ENCODE measurements around the gene CFI. TPM values are rescaled to one million over a fixed set of nuclear protein-coding genes. Genes with fewer than 3 reads are reported as not detected.

Gene CFI
- polyA plus RNA-seq, 3 donors, result not detected

GRCh38 chr4:109739547-109739946, 62.3 kb downstream of the CFI start:
- no peak for DNase-seq
- no peaks in the 10 kb centered on the region for H3K4me1 Mint-ChIP-seq
- intact Hi-C loops (cut with micrococcal nuclease), result no loop called here

GRCh38 chr4:109738104-109738872, 63.5 kb downstream of the CFI start:
- no peak overlapping the region for H3K4me2 ChIP-seq (replicated peaks; ENCODE audit: extremely low read depth, low read length, poor library complexity, severe bottlenecking)
- H3K4me3 Mint-ChIP-seq, result no peak overlapping the region
- H3K4me3 ChIP-seq (replicated peaks in 1 of 3; ENCODE audit: low read depth in 2 of 3, low read length in 3 of 3), result no peak overlapping the region
- no peaks in the 10 kb centered on the region for H3K4me1 ChIP-seq (ENCODE audit: control insufficient read depth in 1 of 2, insufficient read depth in 2 of 2, low read length in 2 of 2)
- H2AFZ ChIP-seq (ENCODE audit: insufficient read depth, low read depth, low read length, poor library complexity, severe bottlenecking), result no peak overlapping the region
- WGBS (ENCODE audit: insufficient coverage), result 91% methylated on average over 4 of the region's 10 CpGs
- H3K27me3 ChIP-seq (ENCODE audit: control insufficient read depth in 2 of 2, insufficient read depth in 2 of 2, low read length in 2 of 2), result no peaks in the 10 kb centered on the region
- H3K79me2 ChIP-seq (ENCODE audit: insufficient read depth, low read length), result no peaks in the 10 kb centered on the region
- no peaks in the 10 kb centered on the region for H3K9me3 ChIP-seq (replicated peaks in 1 of 2; ENCODE audit: control insufficient read depth in 1 of 2, insufficient read depth in 1 of 2, low read length in 2 of 2)
- H3K27ac Mint-ChIP-seq, result no peak overlapping the region
- H3K4me1 Mint-ChIP-seq, result no peaks in the 10 kb centered on the region
- H3K36me3 ChIP-seq (replicated peaks in 1 of 2; ENCODE audit: control insufficient read depth in 1 of 2, insufficient read depth in 2 of 2, low read length in 2 of 2), result no peaks in the 10 kb centered on the region
- no peak overlapping the region for H3K27ac ChIP-seq (ENCODE audit: low read depth in 1 of 2, low read length in 2 of 2)
- H3K27me3 Mint-ChIP-seq (ENCODE audit: low read depth in 3 of 3), result peaks cover 0 to 7% (median 6%) of the 10 kb centered on the region in 3 donors
- H3K9ac ChIP-seq (ENCODE audit: insufficient read depth, low read length, poor library complexity, severe bottlenecking), result no peak overlapping the region
- no peak for TF ChIP-seq CTCF (IDR thresholded peaks at IDR 0.05)
- no peaks in the 10 kb centered on the region for H3K9me3 Mint-ChIP-seq
- no peaks in the 10 kb centered on the region for H3K36me3 Mint-ChIP-seq
- H4K20me1 ChIP-seq (ENCODE audit: insufficient read depth, low read length), result no peaks in the 10 kb centered on the region
- intact Hi-C loops (cut with micrococcal nuclease), result no loop called here
- DNase-seq, result no peak

More at GRCh38 chr4:109739547-109739946, 62.3 kb downstream of the CFI start:
- Histone ChIP-seq H3K4me3 (replicated peaks in 1 of 3; ENCODE audit: low read depth in 2 of 3, low read length in 3 of 3) (no peak overlapping the region), H3K27ac (ENCODE audit: low read depth in 1 of 2, low read length in 2 of 2) (no peak overlapping the region), H3K4me2 (replicated peaks; ENCODE audit: extremely low read depth, low read length, poor library complexity, severe bottlenecking) (no peak overlapping the region), H3K79me2 (ENCODE audit: insufficient read depth, low read length) (no peaks in the 10 kb centered on the region), H4K20me1 (ENCODE audit: insufficient read depth, low read length) (no peaks in the 10 kb centered on the region), H3K27me3 (ENCODE audit: control insufficient read depth in 2 of 2, insufficient read depth in 2 of 2, low read length in 2 of 2) (no peaks in the 10 kb centered on the region), H3K9me3 (replicated peaks in 1 of 2; ENCODE audit: control insufficient read depth in 1 of 2, insufficient read depth in 1 of 2, low read length in 2 of 2) (no peaks in the 10 kb centered on the region), H3K4me1 (ENCODE audit: control insufficient read depth in 1 of 2, insufficient read depth in 2 of 2, low read length in 2 of 2) (no peaks in the 10 kb centered on the region), H3K9ac (ENCODE audit: insufficient read depth, low read length, poor library complexity, severe bottlenecking) (no peak overlapping the region), H2AFZ (ENCODE audit: insufficient read depth, low read depth, low read length, poor library complexity, severe bottlenecking) (no peak overlapping the region), H3K36me3 (replicated peaks in 1 of 2; ENCODE audit: control insufficient read depth in 1 of 2, insufficient read depth in 2 of 2, low read length in 2 of 2) (no peaks in the 10 kb centered on the region)
- Mint-ChIP-seq H3K36me3 (no peaks in the 10 kb centered on the region), H3K27me3 (ENCODE audit: low read depth in 3 of 3) (peaks cover 0 to 8% (median 7%) of the 10 kb centered on the region in 3 donors), H3K27ac (no peak overlapping the region), H3K9me3 (no peaks in the 10 kb centered on the region), H3K4me3 (no peak overlapping the region)
- TF ChIP-seq CTCF (IDR thresholded peaks at IDR 0.05), result no peak
- WGBS (ENCODE audit: insufficient coverage), result 93% methylated on average over 3 of the region's 3 CpGs

All from CD14-positive monocyte (primary cell).